ENCODE measurements around the gene FHDC1.

The FHDC1 gene

DNA sequence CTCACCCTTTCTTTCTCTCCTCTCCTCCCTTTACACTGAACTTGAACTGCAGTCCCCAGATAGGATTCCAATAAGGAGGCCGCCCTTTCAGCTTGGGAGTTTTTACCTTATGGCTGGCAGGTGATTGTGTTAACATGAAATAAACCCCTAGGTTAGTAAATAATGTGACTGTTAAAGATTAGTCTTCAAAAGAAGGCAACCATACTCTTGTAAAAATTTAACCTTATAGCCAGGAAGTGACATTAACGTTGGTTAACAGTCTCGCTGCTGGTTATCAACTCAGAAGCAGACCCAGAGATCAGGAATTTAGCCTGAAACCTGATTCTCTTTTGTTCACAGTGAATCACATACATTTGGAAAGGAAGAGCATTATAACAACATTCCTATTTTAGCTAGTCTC lies 15.2 kb downstream of the FHDC1 start:
- no peak overlapping the region for H3K23ac ChIP-seq (ENCODE audit: low read length in 2 of 2)
- H2BK120ac ChIP-seq (ENCODE audit: low read depth, low read length): no peak overlapping the region
- H3K9ac ChIP-seq (ENCODE audit: low read length): no peak overlapping the region
- peak overlapping the region; percentile 91 for H3K27ac ChIP-seq (ENCODE audit: low read length, poor library complexity, severe bottlenecking)
- no peak overlapping the region for H3K4ac ChIP-seq (ENCODE audit: low read depth in 1 of 2, low read length in 2 of 2)
- no peak overlapping the region for H4K91ac ChIP-seq (ENCODE audit: low read length)
- H4K8ac ChIP-seq (ENCODE audit: low read length): no peak overlapping the region
- H3K79me1 ChIP-seq (replicated peaks; ENCODE audit: low read length, poor library complexity, severe bottlenecking): peaks cover 25% of the 10 kb centered on the region
- H3K14ac ChIP-seq (ENCODE audit: low read length in 2 of 2): no peak overlapping the region
- no peak for DNase-seq
- peaks cover 26% of the 10 kb centered on the region for H3K4me1 ChIP-seq (ENCODE audit: control insufficient read depth, insufficient read depth, low read depth, low read length)
- peak overlapping the region; percentile 34 for H3K4me2 ChIP-seq (ENCODE audit: low read length, poor library complexity, severe bottlenecking)
- H3K36me3 ChIP-seq (ENCODE audit: control insufficient read depth in 1 of 2, insufficient read depth in 2 of 2, low read depth in 1 of 2, low read length in 2 of 2): peaks cover 0 to 18% of the 10 kb centered on the region in 2 experiments
- 47% methylated on average over 2 of the region's 3 CpGs for WGBS
- H2BK5ac ChIP-seq (ENCODE audit: low read depth, low read length, poor library complexity, severe bottlenecking): peak overlapping the region; percentile 77
- H3K27me3 ChIP-seq (ENCODE audit: control insufficient read depth in 1 of 2, insufficient read depth in 1 of 2, low read length in 2 of 2): peaks cover 0 to 15% of the 10 kb centered on the region in 2 experiments
- no peak overlapping the region for H2AFZ ChIP-seq (ENCODE audit: low read depth, low read length)
- no peak overlapping the region for H3K18ac ChIP-seq (ENCODE audit: low read depth in 1 of 2, low read length in 2 of 2)
- H2AK5ac ChIP-seq (ENCODE audit: low read length, severe bottlenecking): no peak overlapping the region
- no peaks in the 10 kb centered on the region for H3K9me3 ChIP-seq (ENCODE audit: control insufficient read depth, low read length)
- no peak overlapping the region for H2BK12ac ChIP-seq (ENCODE audit: low read length in 2 of 2)
- H2BK15ac ChIP-seq (ENCODE audit: low read depth, poor library complexity, severe bottlenecking): no peak overlapping the region
- no peak overlapping the region for H3K4me3 ChIP-seq (ENCODE audit: insufficient read depth in 1 of 2, low read depth in 1 of 2, low read length in 2 of 2)

- Histone ChIP-seq H2AFZ (ENCODE audit: low read depth, low read length) (no peak overlapping the region), H3K4me1 (ENCODE audit: control insufficient read depth, insufficient read depth, low read depth, low read length) (peaks cover 34% of the 10 kb centered on the region), H4K8ac (ENCODE audit: low read length) (no peak overlapping the region), H2BK120ac (ENCODE audit: low read depth, low read length) (no peak overlapping the region), H4K91ac (ENCODE audit: low read length) (no peak overlapping the region), H2BK15ac (ENCODE audit: low read depth, poor library complexity, severe bottlenecking) (no peak overlapping the region), H2AK5ac (ENCODE audit: low read length, severe bottlenecking) (peak overlapping the region; percentile 81), H3K23ac (ENCODE audit: low read length in 2 of 2) (no peak overlapping the region), H3K36me3 (ENCODE audit: control insufficient read depth in 1 of 2, insufficient read depth in 2 of 2, low read depth in 1 of 2, low read length in 2 of 2) (peaks cover 0 to 15% of the 10 kb centered on the region in 2 experiments), H3K79me1 (replicated peaks; ENCODE audit: low read length, poor library complexity, severe bottlenecking) (peaks cover 23% of the 10 kb centered on the region), H3K9me3 (ENCODE audit: control insufficient read depth, low read length) (no peaks in the 10 kb centered on the region), H3K4ac (ENCODE audit: low read depth in 1 of 2, low read length in 2 of 2) (no peak overlapping the region), H3K4me2 (ENCODE audit: low read length, poor library complexity, severe bottlenecking) (no peak overlapping the region), H3K9ac (ENCODE audit: low read length) (no peak overlapping the region), H3K14ac (ENCODE audit: low read length in 2 of 2) (no peak overlapping the region), H3K27ac (ENCODE audit: low read length, poor library complexity, severe bottlenecking) (no peak overlapping the region), H2BK12ac (ENCODE audit: low read length in 2 of 2) (no peak overlapping the region), H2BK5ac (ENCODE audit: low read depth, low read length, poor library complexity, severe bottlenecking) (no peak overlapping the region), H3K18ac (ENCODE audit: low read depth in 1 of 2, low read length in 2 of 2) (no peak overlapping the region), H3K27me3 (ENCODE audit: control insufficient read depth in 1 of 2, insufficient read depth in 1 of 2, low read length in 2 of 2) (peaks cover 0 to 15% of the 10 kb centered on the region in 2 experiments), H3K4me3 (ENCODE audit: insufficient read depth in 1 of 2, low read depth in 1 of 2, low read length in 2 of 2) (no peak overlapping the region)
- no peak for DNase-seq
- WGBS: 72% methylated on average over 2 of the region's 3 CpGs
Observed at GRCh38 chr4:152953514-152953913, 17.4 kb downstream of the FHDC1 start.

GRCh38 chr4:152954741-152955140 lies 18.6 kb downstream of the FHDC1 start:
- Histone ChIP-seq H3K4me1 (ENCODE audit: control insufficient read depth, insufficient read depth, low read depth, low read length) (peaks cover 33% of the 10 kb centered on the region), H3K9ac (ENCODE audit: low read length) (no peak overlapping the region), H3K14ac (ENCODE audit: low read length in 2 of 2) (no peak overlapping the region), H3K9me3 (ENCODE audit: control insufficient read depth, low read length) (no peaks in the 10 kb centered on the region), H2BK12ac (ENCODE audit: low read length in 2 of 2) (no peak overlapping the region), H2AFZ (ENCODE audit: low read depth, low read length) (no peak overlapping the region), H4K91ac (ENCODE audit: low read length) (no peak overlapping the region), H3K18ac (ENCODE audit: low read depth in 1 of 2, low read length in 2 of 2) (no peak overlapping the region), H4K8ac (ENCODE audit: low read length) (no peak overlapping the region), H3K36me3 (ENCODE audit: control insufficient read depth in 1 of 2, insufficient read depth in 2 of 2, low read depth in 1 of 2, low read length in 2 of 2) (peaks cover 0 to 13% of the 10 kb centered on the region in 2 experiments), H2BK15ac (ENCODE audit: low read depth, poor library complexity, severe bottlenecking) (no peak overlapping the region), H3K27ac (ENCODE audit: low read length, poor library complexity, severe bottlenecking) (no peak overlapping the region), H3K4me2 (ENCODE audit: low read length, poor library complexity, severe bottlenecking) (no peak overlapping the region), H3K27me3 (ENCODE audit: control insufficient read depth in 1 of 2, insufficient read depth in 1 of 2, low read length in 2 of 2) (peaks cover 0 to 13% of the 10 kb centered on the region in 2 experiments), H3K4ac (ENCODE audit: low read depth in 1 of 2, low read length in 2 of 2) (no peak overlapping the region), H2BK120ac (ENCODE audit: low read depth, low read length) (no peak overlapping the region), H3K4me3 (ENCODE audit: insufficient read depth in 1 of 2, low read depth in 1 of 2, low read length in 2 of 2) (no peak overlapping the region), H2AK5ac (ENCODE audit: low read length, severe bottlenecking) (no peak overlapping the region), H2BK5ac (ENCODE audit: low read depth, low read length, poor library complexity, severe bottlenecking) (no peak overlapping the region), H3K23ac (ENCODE audit: low read length in 2 of 2) (no peak overlapping the region), H3K79me1 (replicated peaks; ENCODE audit: low read length, poor library complexity, severe bottlenecking) (peaks cover 19% of the 10 kb centered on the region)
- 100% methylated on average over 1 of the region's 1 CpG for WGBS
- no peak for DNase-seq

DNA sequence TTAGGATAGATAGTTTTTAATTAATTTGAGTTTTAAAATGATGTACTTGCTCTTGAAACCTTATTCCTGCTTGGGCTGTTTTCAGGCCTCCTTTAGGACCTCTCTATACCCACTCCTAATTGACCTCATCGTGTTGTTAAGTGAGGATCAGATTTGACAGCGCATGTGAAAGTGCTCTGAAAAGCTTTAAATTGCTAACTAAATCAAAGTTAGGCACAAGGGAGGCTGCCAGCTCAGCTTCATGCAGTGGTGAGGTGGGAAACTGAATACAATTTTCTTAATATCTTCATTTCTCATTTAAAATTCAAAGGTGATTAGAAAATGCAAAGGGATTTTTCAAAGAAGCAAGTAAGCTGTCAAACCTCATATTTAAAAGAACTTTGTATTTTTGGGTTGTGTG lies 20.0 kb downstream of the FHDC1 start:
- no peak overlapping the region for H2BK120ac ChIP-seq (ENCODE audit: low read depth, low read length)
- no peak overlapping the region for H3K18ac ChIP-seq (ENCODE audit: low read depth in 1 of 2, low read length in 2 of 2)
- H3K9me3 ChIP-seq (ENCODE audit: control insufficient read depth, low read length): no peaks in the 10 kb centered on the region
- H3K79me1 ChIP-seq (replicated peaks; ENCODE audit: low read length, poor library complexity, severe bottlenecking): peaks cover 11% of the 10 kb centered on the region
- H2AFZ ChIP-seq (ENCODE audit: low read depth, low read length): no peak overlapping the region
- H2AK5ac ChIP-seq (ENCODE audit: low read length, severe bottlenecking): peak overlapping the region; percentile 71
- H3K23ac ChIP-seq (ENCODE audit: low read length in 2 of 2): no peak overlapping the region
- no peak overlapping the region for H3K4ac ChIP-seq (ENCODE audit: low read depth in 1 of 2, low read length in 2 of 2)
- no peak overlapping the region for H4K8ac ChIP-seq (ENCODE audit: low read length)
- peak overlapping the region; percentile 96 for H3K27ac ChIP-seq (ENCODE audit: low read length, poor library complexity, severe bottlenecking)
- H3K4me2 ChIP-seq (ENCODE audit: low read length, poor library complexity, severe bottlenecking): no peak overlapping the region
- peak overlapping the region in 1 of 2 experiments; percentile 8 for H3K4me3 ChIP-seq (ENCODE audit: insufficient read depth in 1 of 2, low read depth in 1 of 2, low read length in 2 of 2)
- no peak overlapping the region for H3K14ac ChIP-seq (ENCODE audit: low read length in 2 of 2)
- H4K91ac ChIP-seq (ENCODE audit: low read length): no peak overlapping the region
- DNase-seq: no peak
- H3K9ac ChIP-seq (ENCODE audit: low read length): peak overlapping the region; percentile 12
- no peak overlapping the region for H2BK12ac ChIP-seq (ENCODE audit: low read length in 2 of 2)
- 0% methylated on average over 1 of the region's 2 CpGs for WGBS
- H3K27me3 ChIP-seq (ENCODE audit: control insufficient read depth in 1 of 2, insufficient read depth in 1 of 2, low read length in 2 of 2): peaks cover 0 to under 1% of the 10 kb centered on the region in 2 experiments
- peak overlapping the region; percentile 93 for H2BK5ac ChIP-seq (ENCODE audit: low read depth, low read length, poor library complexity, severe bottlenecking)
- no peak overlapping the region for H2BK15ac ChIP-seq (ENCODE audit: low read depth, poor library complexity, severe bottlenecking)
- H3K36me3 ChIP-seq (ENCODE audit: control insufficient read depth in 1 of 2, insufficient read depth in 2 of 2, low read depth in 1 of 2, low read length in 2 of 2): peaks cover 0 to 9% of the 10 kb centered on the region in 2 experiments
- H3K4me1 ChIP-seq (ENCODE audit: control insufficient read depth, insufficient read depth, low read depth, low read length): peaks cover 25% of the 10 kb centered on the region
